Muscle of leg (tissue), 11 donors: ENCODE results near the gene ZNF783. TPM values are rescaled to one million over a fixed set of nuclear protein-coding genes. Genes with fewer than 3 reads are reported as not detected.
"Not testable (repeated sequence)": the region's sequence is repeated elsewhere in the genome, so short reads cannot be mapped to it uniquely, and the experiment has no call there.

Experiments used
- DNase-seq: peaks from one replicate; pipeline ENCODE4 v3.0.0; 2013
- H3K27ac ChIP-seq: one replicate; pipeline ENCODE4 v1.5.1; 2013; ENCODE audit warnings: mild to moderate bottlenecking, low read length, control low read depth
- H3K27me3 ChIP-seq: one replicate; pipeline ENCODE4 v1.6.1; 2013; ENCODE audit warnings: low read length; ENCODE audit not compliant: control insufficient read depth, insufficient read depth
- H3K36me3 ChIP-seq: one replicate; pipeline ENCODE4 v1.6.1; 2013; ENCODE audit warnings: low read length; ENCODE audit not compliant: control insufficient read depth, insufficient read depth
- H3K4me1 ChIP-seq: one replicate; pipeline ENCODE4 v1.6.1; 2013; ENCODE audit warnings: low read length; ENCODE audit not compliant: control insufficient read depth, insufficient read depth
- H3K4me3 ChIP-seq: one replicate; pipeline ENCODE4 v1.5.1; 2013; ENCODE audit warnings: low read length, control low read depth
- H3K9me3 ChIP-seq: replicated peaks from 2 replicates; pipeline ENCODE4 v1.6.1; 2013; ENCODE audit warnings: low read depth, low read length; ENCODE audit not compliant: control insufficient read depth
- WGBS: methylation state at CpG from one replicate; pipeline ENCODE4 v1.1.5; 2013; ENCODE audit warnings: missing lambda C conversion rate; ENCODE audit not compliant: insufficient coverage; 5-methylcytosine and 5-hydroxymethylcytosine counted together
- polyA plus RNA-seq, 8 donors: library from polyadenylated mRNA; unstranded; fragments of 120-200 nt; gene quantifications; one replicate each; pipeline versions ENCODE4 v1.2.1 to v1.2.3, GENCODE V29; 2013; ENCODE audit warnings: inconsistent platforms in 1 of 8, low replicate concordance in 1 of 8; ENCODE audit not compliant: insufficient read length in 8 of 8, insufficient read depth in 1 of 8
- total RNA-seq: library from RNA; stranded (reverse); fragments of 120-200 nt; gene quantifications from one replicate; pipeline ENCODE4 v1.2.4, GENCODE V29; 2013

ZNF783 gene
- total and polyA plus RNA-seq, 9 donors, result 10.3 to 16.6 (median 11.8) TPM

GRCh38 chr7:149321125-149321905, 59.3 kb downstream of the ZNF783 start:
- H3K27me3 ChIP-seq, H3K4me1 ChIP-seq, H3K9me3 ChIP-seq, H3K36me3 ChIP-seq, H3K4me3 ChIP-seq, H3K27ac ChIP-seq, DNase-seq: not testable (repeated sequence)
- 36% methylated on average over 6 of the region's 14 CpGs for WGBS

GRCh38 chr7:149321978-149322541, 60.1 kb downstream of the ZNF783 start:
- no peak for DNase-seq
- Histone ChIP-seq H3K9me3 (no peaks in the 10 kb centered on the region), H3K36me3 (no peaks in the 10 kb centered on the region), H3K4me1 (no peaks in the 10 kb centered on the region), H3K4me3 (no peak overlapping the region), H3K27ac (no peak overlapping the region), H3K27me3 (peaks cover 3% of the 10 kb centered on the region)
- WGBS, result no CpG with 5 or more reads among the region's 5 CpGs

- DNase-seq, result no peak
- H3K4me3 ChIP-seq, result no peak overlapping the region
Measured at GRCh38 chr7:149322737-149323136, 60.7 kb downstream of the ZNF783 start.

GRCh38 chr7:149325248-149325647, 63.3 kb downstream of the ZNF783 start:
- DNase-seq, result no peak
- no peaks in the 10 kb centered on the region for H3K9me3 ChIP-seq
- H3K27me3 ChIP-seq, result no peaks in the 10 kb centered on the region
- H3K4me1 ChIP-seq, result no peaks in the 10 kb centered on the region
- 86% methylated on average over 1 of the region's 2 CpGs for WGBS
- no peaks in the 10 kb centered on the region for H3K36me3 ChIP-seq
- H3K27ac ChIP-seq, result no peak overlapping the region
- no peak overlapping the region for H3K4me3 ChIP-seq

More at GRCh38 chr7:149322737-149323136, 60.7 kb downstream of the ZNF783 start:
- no peak overlapping the region for H3K27ac ChIP-seq
- no peaks in the 10 kb centered on the region for H3K4me1 ChIP-seq
- no peaks in the 10 kb centered on the region for H3K36me3 ChIP-seq
- peaks cover 3% of the 10 kb centered on the region for H3K27me3 ChIP-seq
- no peaks in the 10 kb centered on the region for H3K9me3 ChIP-seq

GRCh38 chr7:149329265-149329664, 67.3 kb downstream of the ZNF783 start:
- no peaks in the 10 kb centered on the region for H3K4me1 ChIP-seq
- no peaks in the 10 kb centered on the region for H3K36me3 ChIP-seq
- DNase-seq, result no peak
- WGBS, result no CpG with 5 or more reads among the region's 3 CpGs
- peaks cover 2% of the 10 kb centered on the region for H3K9me3 ChIP-seq
- no peak overlapping the region for H3K4me3 ChIP-seq
- no peaks in the 10 kb centered on the region for H3K27me3 ChIP-seq
- no peak overlapping the region for H3K27ac ChIP-seq

GRCh38 chr7:149329766-149330334, 67.9 kb downstream of the ZNF783 start:
- Histone ChIP-seq H3K4me3 (no peak overlapping the region), H3K27me3 (no peaks in the 10 kb centered on the region)
- WGBS, result 67% methylated on average over 2 of the region's 3 CpGs

GRCh38 chr7:149330914-149331567, 69.0 kb downstream of the ZNF783 start:
- H3K27ac ChIP-seq, result no peak overlapping the region
- DNase-seq, result no peak
- H3K4me3 ChIP-seq, result no peak overlapping the region
- no peaks in the 10 kb centered on the region for H3K4me1 ChIP-seq
- WGBS, result no CpG with 5 or more reads among the region's 2 CpGs
- no peaks in the 10 kb centered on the region for H3K27me3 ChIP-seq
- H3K36me3 ChIP-seq, result no peaks in the 10 kb centered on the region
- H3K9me3 ChIP-seq, result peaks cover 2% of the 10 kb centered on the region

More at GRCh38 chr7:149329766-149330334, 67.9 kb downstream of the ZNF783 start:
- Histone ChIP-seq H3K36me3 (no peaks in the 10 kb centered on the region), H3K4me1 (no peaks in the 10 kb centered on the region), H3K27ac (no peak overlapping the region), H3K9me3 (peaks cover 2% of the 10 kb centered on the region)
- no peak for DNase-seq

- not testable (repeated sequence) for H3K36me3 ChIP-seq, H3K4me3 ChIP-seq, H3K9me3 ChIP-seq, DNase-seq, H3K27me3 ChIP-seq, H3K4me1 ChIP-seq, H3K27ac ChIP-seq
- no CpG with 5 or more reads among the region's 18 CpGs for WGBS
Measured at GRCh38 chr7:149332602-149333320, 70.8 kb downstream of the ZNF783 start.

GRCh38 chr7:149333321-149333717, 71.3 kb downstream of the ZNF783 start:
- no peak for DNase-seq

GRCh38 chr7:149334219-149334618, 72.2 kb downstream of the ZNF783 start:
- Histone ChIP-seq H3K27me3 (no peaks in the 10 kb centered on the region), H3K36me3 (no peaks in the 10 kb centered on the region), H3K4me3 (no peak overlapping the region), H3K9me3 (peaks cover 2% of the 10 kb centered on the region), H3K27ac (no peak overlapping the region), H3K4me1 (no peaks in the 10 kb centered on the region)
- DNase-seq, result no peak
- WGBS, result 57% methylated on average over 1 of the region's 2 CpGs

More at GRCh38 chr7:149333321-149333717, 71.3 kb downstream of the ZNF783 start:
- Histone ChIP-seq H3K36me3 (no peaks in the 10 kb centered on the region), H3K4me3 (no peak overlapping the region), H3K27ac (no peak overlapping the region), H3K4me1 (no peaks in the 10 kb centered on the region), H3K9me3 (peaks cover 2% of the 10 kb centered on the region), H3K27me3 (no peaks in the 10 kb centered on the region)
